ENCODE results near the gene DLL1.
"Not testable (repeated sequence)": the region's sequence is repeated elsewhere in the genome, so short reads cannot be mapped to it uniquely, and the experiment has no call there.

Gene DLL1

DNA sequence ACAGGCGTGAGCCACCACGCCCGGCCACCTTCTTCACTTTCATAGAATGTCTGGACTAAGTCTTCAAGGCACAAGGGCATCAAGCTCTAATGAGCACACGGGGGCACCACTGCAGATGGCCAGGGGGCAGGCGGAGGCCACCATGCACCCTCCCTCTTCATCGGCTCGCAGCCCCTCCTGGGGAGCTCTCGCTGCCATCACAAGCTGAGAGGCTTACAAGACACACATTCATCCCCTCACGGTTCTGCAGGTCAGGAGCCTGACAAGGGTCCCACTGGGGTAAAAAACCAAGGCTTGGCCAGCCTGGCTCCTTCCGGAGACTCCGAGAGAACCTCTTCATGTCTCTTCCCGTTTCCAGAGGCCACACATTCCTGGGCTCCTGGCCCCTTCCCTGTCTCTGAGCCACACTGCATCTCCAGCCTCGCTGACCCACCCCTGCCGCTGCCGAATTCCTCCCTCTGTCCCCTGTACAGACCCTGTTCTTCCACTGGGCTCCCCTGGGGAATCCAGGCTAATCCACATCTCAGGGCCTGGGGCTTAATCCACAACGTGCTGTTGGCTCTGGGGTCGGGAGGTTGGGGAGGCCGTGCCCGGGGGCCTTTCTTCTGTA is 19.8 kb downstream of the DLL1 start:
- Mint-ChIP-seq H3K9me3 (no peaks in the 10 kb centered on the region), H3K4me3 (no peak overlapping the region), H3K4me1 (ENCODE audit: low read depth) (peaks cover 8% of the 10 kb centered on the region), H3K27me3 (ENCODE audit: low read depth) (peaks cover 59% of the 10 kb centered on the region), H3K27ac (no peak overlapping the region), H3K36me3 (ENCODE audit: low read depth) (no peaks in the 10 kb centered on the region)

DNA sequence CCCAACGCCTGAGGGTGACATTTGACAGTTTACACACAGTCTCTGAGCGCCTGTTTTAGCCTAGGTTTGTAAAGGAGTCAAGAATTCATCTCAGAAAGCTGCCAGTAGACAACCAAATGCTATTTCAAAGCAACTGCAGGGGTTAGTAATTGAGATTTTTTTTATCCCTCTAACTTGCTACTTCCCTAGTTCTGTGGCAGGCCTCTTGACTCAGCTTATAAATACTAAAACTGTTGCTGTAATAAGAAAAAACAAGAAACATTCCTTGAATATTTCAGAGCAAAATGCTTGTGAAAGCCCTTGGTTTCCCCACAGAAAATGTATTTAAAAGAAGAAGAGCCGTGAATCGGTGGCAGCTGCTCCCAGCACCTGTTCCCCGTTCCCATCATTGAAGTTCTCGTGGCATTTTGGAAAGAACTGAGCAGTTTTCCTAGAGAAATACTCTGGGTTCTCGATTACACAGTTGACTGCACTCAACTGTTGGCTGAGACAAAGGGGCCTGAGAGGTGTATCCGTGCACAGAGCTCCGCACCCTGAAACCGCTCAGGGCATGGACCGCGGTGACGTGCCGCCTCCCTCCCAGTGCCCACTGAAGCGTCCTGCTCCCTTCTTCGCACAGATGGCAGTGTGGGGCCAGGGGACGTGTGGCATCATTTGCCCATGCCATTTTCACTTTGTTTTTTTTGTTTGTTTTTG is 20.9 kb downstream of the DLL1 start:
- Mint-ChIP-seq H3K36me3 (ENCODE audit: low read depth) (no peaks in the 10 kb centered on the region), H3K27me3 (ENCODE audit: low read depth) (peaks cover 53% of the 10 kb centered on the region), H3K27ac (no peak overlapping the region), H3K4me3 (no peak overlapping the region), H3K9me3 (no peaks in the 10 kb centered on the region), H3K4me1 (ENCODE audit: low read depth) (peaks cover 8% of the 10 kb centered on the region)

DNA sequence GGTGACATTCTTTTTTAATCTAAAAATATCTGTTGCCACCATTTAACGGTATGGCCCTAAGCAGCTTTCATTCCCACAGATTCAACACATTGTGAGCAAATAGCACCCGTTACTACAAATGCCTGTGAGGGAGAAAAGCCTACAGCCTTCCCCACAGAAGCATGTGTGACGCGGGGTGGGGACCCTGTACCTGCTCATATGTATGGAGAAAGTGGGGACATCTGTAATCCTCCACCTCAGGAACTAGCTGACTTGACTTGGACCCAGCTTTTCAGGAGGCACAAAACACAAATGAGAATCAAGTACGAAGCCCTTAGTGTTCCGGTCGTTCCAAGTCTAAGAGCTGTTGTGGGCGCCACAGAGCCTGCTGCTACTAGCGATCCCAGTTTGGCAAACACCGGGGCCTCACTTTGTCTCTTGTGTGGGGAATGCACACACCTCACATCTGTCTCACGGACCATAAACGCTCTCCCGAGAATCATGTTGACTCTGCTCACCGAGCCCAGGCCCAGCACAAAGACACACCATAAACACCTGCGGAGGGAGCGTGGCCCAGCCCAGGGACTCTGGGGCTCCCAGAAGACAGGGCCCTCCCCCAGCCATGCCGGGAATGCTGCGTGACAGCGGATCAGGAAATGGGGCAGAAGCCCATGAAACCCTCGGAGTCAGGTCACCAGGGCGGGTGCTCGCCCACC is 21.6 kb downstream of the DLL1 start:
- no peaks in the 10 kb centered on the region for H3K9me3 Mint-ChIP-seq
- H3K4me1 Mint-ChIP-seq (ENCODE audit: low read depth), result peaks cover 8% of the 10 kb centered on the region
- H3K4me3 Mint-ChIP-seq, result no peak overlapping the region
- H3K27ac Mint-ChIP-seq, result no peak overlapping the region
- no peaks in the 10 kb centered on the region for H3K36me3 Mint-ChIP-seq (ENCODE audit: low read depth)
- peaks cover 52% of the 10 kb centered on the region for H3K27me3 Mint-ChIP-seq (ENCODE audit: low read depth)

GRCh38 chr6:170268216-170269129 is 22.4 kb downstream of the DLL1 start:
- no peak overlapping the region for H3K27ac Mint-ChIP-seq
- no peak overlapping the region for H3K4me3 Mint-ChIP-seq
- H3K36me3 Mint-ChIP-seq (ENCODE audit: low read depth), result no peaks in the 10 kb centered on the region
- peaks cover 8% of the 10 kb centered on the region for H3K4me1 Mint-ChIP-seq (ENCODE audit: low read depth)
- H3K9me3 Mint-ChIP-seq, result no peaks in the 10 kb centered on the region
- H3K27me3 Mint-ChIP-seq (ENCODE audit: low read depth), result peaks cover 48% of the 10 kb centered on the region

DNA sequence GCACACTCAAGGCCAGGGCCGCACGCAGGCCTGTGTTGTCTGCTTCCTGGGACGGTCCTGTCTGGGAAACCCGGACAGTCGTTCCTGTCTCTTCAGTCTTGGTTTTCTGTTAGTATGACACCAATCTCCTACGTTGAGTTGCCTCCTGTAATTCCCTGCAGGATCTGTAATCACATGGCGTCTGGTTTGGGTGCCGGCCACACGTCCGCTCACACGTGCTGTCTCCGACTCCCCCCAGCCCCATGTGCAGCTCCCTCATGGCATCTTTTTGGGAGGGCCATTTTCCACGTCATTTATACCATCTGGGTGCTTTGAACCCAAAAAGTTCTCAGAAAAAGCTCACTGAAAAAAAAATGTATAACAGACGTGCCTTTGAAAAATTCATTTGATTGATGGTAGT is 23.2 kb downstream of the DLL1 start:
- Mint-ChIP-seq H3K9me3 (no peaks in the 10 kb centered on the region), H3K36me3 (ENCODE audit: low read depth) (no peaks in the 10 kb centered on the region), H3K27me3 (ENCODE audit: low read depth) (peaks cover 54% of the 10 kb centered on the region), H3K4me3 (no peak overlapping the region), H3K4me1 (ENCODE audit: low read depth) (peaks cover 8% of the 10 kb centered on the region), H3K27ac (no peak overlapping the region)

DNA sequence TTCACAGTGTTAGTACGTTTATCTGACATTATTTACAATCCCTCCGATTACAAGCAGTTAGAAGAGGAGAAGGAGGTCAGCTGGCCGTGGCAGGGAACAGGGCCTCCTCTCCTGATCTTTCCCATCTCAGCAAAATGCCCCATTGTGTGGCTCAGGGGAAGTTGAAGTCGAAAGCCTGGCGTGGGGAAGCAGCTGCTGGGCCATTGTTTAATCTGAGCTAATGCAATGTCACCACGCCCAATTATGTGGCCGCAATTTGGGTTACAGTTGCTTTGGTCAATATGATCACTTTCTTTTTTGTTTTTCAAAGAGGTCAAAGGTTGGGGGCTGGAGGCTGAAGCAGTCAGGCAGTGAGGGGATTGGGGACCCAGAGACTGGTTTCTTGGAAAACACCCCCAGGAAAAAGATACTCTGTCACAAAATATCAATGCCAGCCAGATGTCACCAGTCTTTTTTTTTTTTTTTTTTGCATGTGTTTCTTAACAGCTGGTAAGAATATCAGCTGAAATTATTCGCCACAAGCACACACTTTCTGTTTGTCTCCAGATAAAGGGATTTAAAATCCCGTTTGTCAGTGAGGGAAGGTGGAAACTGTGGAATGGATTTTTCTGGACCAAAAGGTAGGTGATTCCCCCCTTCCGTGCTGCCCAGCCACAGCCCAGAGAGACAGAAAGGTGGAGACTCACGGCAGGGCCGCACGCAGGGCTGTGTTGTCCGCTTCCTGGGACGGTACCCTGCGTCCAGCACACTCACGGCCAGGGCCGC is 24.6 kb downstream of the DLL1 start:
- Mint-ChIP-seq H3K9me3 (no peaks in the 10 kb centered on the region), H3K27me3 (ENCODE audit: low read depth) (peaks cover 48% of the 10 kb centered on the region), H3K4me3 (no peak overlapping the region), H3K36me3 (ENCODE audit: low read depth) (no peaks in the 10 kb centered on the region), H3K27ac (no peak overlapping the region), H3K4me1 (ENCODE audit: low read depth) (no peaks in the 10 kb centered on the region)

DNA sequence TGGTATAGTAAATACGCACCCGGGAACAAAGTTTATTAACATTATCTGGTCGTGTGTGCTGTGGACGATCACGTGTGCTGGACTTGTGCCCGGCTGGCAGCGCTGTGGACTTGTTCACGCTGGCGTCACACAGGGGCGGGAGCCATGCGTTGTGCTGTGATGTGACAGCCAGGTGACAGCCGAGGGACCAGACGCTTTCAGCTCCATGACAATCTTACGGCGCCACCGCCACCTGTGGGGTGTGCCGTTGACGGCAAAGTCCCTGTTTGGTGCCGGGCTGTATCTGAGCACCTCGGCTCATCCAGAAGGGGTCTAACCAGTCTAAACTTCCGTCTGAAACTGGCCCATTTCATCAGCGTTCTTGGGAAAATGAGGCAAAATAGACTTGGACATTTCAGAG is 25.2 kb downstream of the DLL1 start:
- H3K27me3 Mint-ChIP-seq (ENCODE audit: low read depth), result peaks cover 42% of the 10 kb centered on the region
- H3K36me3 Mint-ChIP-seq (ENCODE audit: low read depth), result no peaks in the 10 kb centered on the region
- no peaks in the 10 kb centered on the region for H3K9me3 Mint-ChIP-seq
- H3K4me1 Mint-ChIP-seq (ENCODE audit: low read depth), result no peaks in the 10 kb centered on the region
- H3K27ac Mint-ChIP-seq, result no peak overlapping the region
- H3K4me3 Mint-ChIP-seq, result no peak overlapping the region

GRCh38 chr6:170264644-170265043 is 26.2 kb downstream of the DLL1 start:
- not testable (repeated sequence) for H3K9me3 Mint-ChIP-seq; H3K27ac Mint-ChIP-seq; H3K4me1 Mint-ChIP-seq (ENCODE audit: low read depth); H3K36me3 Mint-ChIP-seq (ENCODE audit: low read depth); H3K4me3 Mint-ChIP-seq
- peaks cover 37% of the 10 kb centered on the region for H3K27me3 Mint-ChIP-seq (ENCODE audit: low read depth)

- Mint-ChIP-seq H3K4me1 (ENCODE audit: low read depth) (no peaks in the 10 kb centered on the region), H3K4me3 (no peak overlapping the region), H3K27ac (no peak overlapping the region), H3K36me3 (ENCODE audit: low read depth) (no peaks in the 10 kb centered on the region), H3K27me3 (ENCODE audit: low read depth) (peaks cover 32% of the 10 kb centered on the region), H3K9me3 (no peaks in the 10 kb centered on the region)
Measured at GRCh38 chr6:170264086-170264485, 26.8 kb downstream of the DLL1 start.

- Mint-ChIP-seq H3K27ac (no peak overlapping the region), H3K27me3 (ENCODE audit: low read depth) (peaks cover 36% of the 10 kb centered on the region), H3K4me1 (ENCODE audit: low read depth) (no peaks in the 10 kb centered on the region), H3K4me3 (no peak overlapping the region), H3K9me3 (no peaks in the 10 kb centered on the region), H3K36me3 (ENCODE audit: low read depth) (no peaks in the 10 kb centered on the region)
Measured at GRCh38 chr6:170263410-170263809, 27.5 kb downstream of the DLL1 start.

- Mint-ChIP-seq H3K4me3 (no peak overlapping the region), H3K9me3 (no peaks in the 10 kb centered on the region), H3K27me3 (ENCODE audit: low read depth) (peaks cover 29% of the 10 kb centered on the region), H3K4me1 (ENCODE audit: low read depth) (no peaks in the 10 kb centered on the region), H3K27ac (no peak overlapping the region), H3K36me3 (ENCODE audit: low read depth) (no peaks in the 10 kb centered on the region)
Measured at GRCh38 chr6:170262489-170263088, 28.3 kb downstream of the DLL1 start.

- H3K27ac Mint-ChIP-seq, result no peak overlapping the region
- H3K4me1 Mint-ChIP-seq (ENCODE audit: low read depth), result no peaks in the 10 kb centered on the region
- no peak overlapping the region for H3K4me3 Mint-ChIP-seq
- H3K36me3 Mint-ChIP-seq (ENCODE audit: low read depth), result no peaks in the 10 kb centered on the region
- H3K27me3 Mint-ChIP-seq (ENCODE audit: low read depth), result peaks cover 29% of the 10 kb centered on the region
- no peaks in the 10 kb centered on the region for H3K9me3 Mint-ChIP-seq
Measured at GRCh38 chr6:170261643-170262488, 29.0 kb downstream of the DLL1 start.

- peaks cover 21% of the 10 kb centered on the region for H3K27me3 Mint-ChIP-seq (ENCODE audit: low read depth)
- no peaks in the 10 kb centered on the region for H3K4me1 Mint-ChIP-seq (ENCODE audit: low read depth)
- H3K27ac Mint-ChIP-seq, result no peak overlapping the region
- H3K9me3 Mint-ChIP-seq, result no peaks in the 10 kb centered on the region
- no peak overlapping the region for H3K4me3 Mint-ChIP-seq
- no peaks in the 10 kb centered on the region for H3K36me3 Mint-ChIP-seq (ENCODE audit: low read depth)
Measured at GRCh38 chr6:170260686-170261085, 30.2 kb downstream of the DLL1 start.
